ENCODE data around the gene TBCA. TPM values are rescaled to one million over a fixed set of nuclear protein-coding genes. Genes with fewer than 3 reads are reported as not detected.

TBCA gene
- total RNA-seq, 1 experiment from 2014 or later: 327 TPM

- DNase-seq (ENCODE audit: low spot score) (peak; percentile 36), ATAC-seq (no peak)
- Mint-ChIP-seq H3K27ac (no peak overlapping the region), H3K27me3 (ENCODE audit: low read depth) (peaks cover 99% of the 10 kb centered on the region), H3K36me3 (no peaks in the 10 kb centered on the region), H3K9me3 (no peaks in the 10 kb centered on the region), H3K4me3 (peak overlapping the region; percentile 46), H3K4me1 (peaks cover 68% of the 10 kb centered on the region)
- TF ChIP-seq GTF2I (CRISPR knock-in tag; conservative IDR thresholded peaks at IDR 0.05): no peak
- no peak for TF ChIP-seq SMAD4 (CRISPR knock-in tag; IDR thresholded peaks at IDR 0.05)
- TF ChIP-seq ZBTB43 (CRISPR knock-in tag; IDR thresholded peaks at IDR 0.05): no peak
- no peak for TF ChIP-seq ZNF671 (CRISPR knock-in tag; IDR thresholded peaks at IDR 0.05)
- no peak for TF ChIP-seq E2F4 (CRISPR knock-in tag; IDR thresholded peaks at IDR 0.05; ENCODE audit: borderline replicate concordance, low read depth)
- no peak for TF ChIP-seq MAX (CRISPR knock-in tag; IDR thresholded peaks at IDR 0.05)
- no peak for TF ChIP-seq ATF2 (CRISPR knock-in tag; IDR thresholded peaks at IDR 0.05; ENCODE audit: borderline replicate concordance, low read depth)
- TF ChIP-seq ELF4 (CRISPR knock-in tag; IDR thresholded peaks at IDR 0.05; ENCODE audit: low read depth): no peak
- no peak for TF ChIP-seq NFE2L1 (CRISPR knock-in tag; IDR thresholded peaks at IDR 0.05)
- no peak for TF ChIP-seq HMGXB4 (CRISPR knock-in tag; IDR thresholded peaks at IDR 0.05)
- no peak for TF ChIP-seq SMAD3 (CRISPR knock-in tag; IDR thresholded peaks at IDR 0.05; ENCODE audit: borderline replicate concordance)
- no peak for TF ChIP-seq JUN (CRISPR knock-in tag; IDR thresholded peaks at IDR 0.05)
- TF ChIP-seq ETV6 (CRISPR knock-in tag; IDR thresholded peaks at IDR 0.05): no peak
- TF ChIP-seq ZSCAN18 (CRISPR knock-in tag; IDR thresholded peaks at IDR 0.05): no peak
- TF ChIP-seq ZMAT4 (CRISPR knock-in tag; IDR thresholded peaks at IDR 0.05): no peak
- TF ChIP-seq FOXP1 (CRISPR knock-in tag; IDR thresholded peaks at IDR 0.05; ENCODE audit: borderline replicate concordance): no peak
- TF ChIP-seq CBFB (CRISPR knock-in tag; IDR thresholded peaks at IDR 0.05; ENCODE audit: low read depth): no peak
- no peak for TF ChIP-seq EMX1 (CRISPR knock-in tag; IDR thresholded peaks at IDR 0.05)
- CTCF ChIA-PET: interaction anchor here (0.5 to 2.1 kb wide), 4 partner anchors 11 to 81 kb away, joined by 3 to 7 read pairs (median 4); no protein-coding TSS in a partner anchor
- POLR2A ChIA-PET: no interaction called here
Measured at GRCh38 chr5:77641397-77641943, 134.7 kb downstream of the TBCA start.

Other genes starting within 250 kb of the TBCA start
- gene OTP, start 137.6 kb downstream of the TBCA start, total RNA-seq (2021): not detected in 3 replicates

All from WTC11 (cell line).